Stimulated activated CD4-positive, alpha-beta T cell treated with anti-CD3 and anti-CD28 coated beads, TNF-alpha, amount 100 ng/mL, for 4 hours (primary cell): ENCODE measurements around the gene ADD2.
"Not testable (repeated sequence)": the region's sequence is repeated elsewhere in the genome, so short reads cannot be mapped to it uniquely, and the experiment has no call there.

Experiments used
- DNase-seq, 3 experiments: peaks; one replicate each; pipeline ENCODE4 v3.0.0-alpha.2; 2020; ENCODE audit warnings: low read depth in 3 of 3

Gene ADD2

GRCh38 chr2:70674636-70675430 lies 93.2 kb downstream of the ADD2 start:
- DNase-seq: no peak

- no peak for DNase-seq
These were observed 94.9 kb downstream of the ADD2 start for GRCh38 chr2:70673041-70673647.

- DNase-seq: no peak
These were observed 96.8 kb downstream of the ADD2 start for GRCh38 chr2:70671092-70671675.

- DNase-seq: no peak
These were observed 97.4 kb downstream of the ADD2 start for GRCh38 chr2:70670626-70671025.

GRCh38 chr2:70670202-70670601 lies 97.8 kb downstream of the ADD2 start:
- DNase-seq: no peak

- DNase-seq: no peak
These were observed 99.1 kb downstream of the ADD2 start for GRCh38 chr2:70668911-70669310.

GRCh38 chr2:70668432-70668831 lies 99.6 kb downstream of the ADD2 start:
- DNase-seq: no peak

GRCh38 chr2:70664525-70664924 lies 103.5 kb downstream of the ADD2 start:
- no peak for DNase-seq

- no peak for DNase-seq
These were observed 104.6 kb downstream of the ADD2 start for GRCh38 chr2:70663411-70663810.

- no peak for DNase-seq
These were observed 108.4 kb downstream of the ADD2 start for GRCh38 chr2:70659551-70659950.

GRCh38 chr2:70658476-70658875 lies 109.5 kb downstream of the ADD2 start:
- DNase-seq: no peak

- DNase-seq: no peak
These were observed 110.8 kb downstream of the ADD2 start for GRCh38 chr2:70657246-70657645.

GRCh38 chr2:70656421-70657010 lies 111.5 kb downstream of the ADD2 start:
- no peak for DNase-seq

GRCh38 chr2:70655786-70656185 lies 112.2 kb downstream of the ADD2 start:
- no peak for DNase-seq

- not testable (repeated sequence) for DNase-seq
These were observed 112.8 kb downstream of the ADD2 start for GRCh38 chr2:70655211-70655610.

GRCh38 chr2:70651727-70652126 lies 116.3 kb downstream of the ADD2 start:
- no peak for DNase-seq

- no peak for DNase-seq
These were observed 117.0 kb downstream of the ADD2 start for GRCh38 chr2:70651014-70651413.

GRCh38 chr2:70648961-70649360 lies 119.0 kb downstream of the ADD2 start:
- no peak for DNase-seq

- DNase-seq: peak; percentile 42 to 55 (median 50)
These were observed 120.0 kb downstream of the ADD2 start for GRCh38 chr2:70647873-70648481.

- DNase-seq: no peak
These were observed 121.6 kb downstream of the ADD2 start for GRCh38 chr2:70646420-70646818.

GRCh38 chr2:70645733-70646419 lies 122.1 kb downstream of the ADD2 start:
- DNase-seq: no peak

GRCh38 chr2:70643715-70644114 lies 124.3 kb downstream of the ADD2 start:
- DNase-seq: no peak
